IMR-90 (cell line): Measurements from ENCODE around the gene ZBTB32. TPM values are rescaled to one million over a fixed set of nuclear protein-coding genes. Genes with fewer than 3 reads are reported as not detected.

ENCODE experiments used
- ATAC-seq: fragments of 200-7000 bp; cut with Tn5 transposase; 2 replicates; pipeline ENCODE4 v1.9.1; 2020; ENCODE audit warnings: low read depth, mild to moderate bottlenecking, moderate library complexity
- BruUV-seq: library from RNA; stranded (reverse); fragments of 400-500 nt; replicated peaks from 2 replicates; lab custom pipeline; 2021; lab: Mats Ljungman, UMichigan
- CTCF ChIA-PET: fragments of 300-600 bp; formaldehyde crosslinking; extraction: SDS; loops from one replicate; lab custom pipeline; 2021; ENCODE audit warnings: antibody characterized with exemption; lab: Yijun Ruan, JAX
- POLR2A ChIA-PET: fragments of 300-600 bp; sonication (Branson Sonifier 250); formaldehyde crosslinking; loops from one replicate; lab custom pipeline; 2022; ENCODE audit warnings: antibody characterized with exemption; ENCODE audit not compliant: unreplicated experiment; lab: Charles Lee
- DNase-seq: peaks from one replicate; pipeline ENCODE4 v3.0.0; 2013
- H2AFZ ChIP-seq: replicated peaks from 2 replicates; pipeline ENCODE3; 2013; ENCODE audit warnings: low read length, mild to moderate bottlenecking; ENCODE audit not compliant: poor library complexity
- H2AK5ac ChIP-seq: 2 replicates; pipeline ENCODE4 v1.6.1; 2013; ENCODE audit warnings: low read depth, low read length, inconsistent platforms
- H2AK9ac ChIP-seq: replicated peaks from 2 replicates; pipeline ENCODE3; 2013; ENCODE audit warnings: mild to moderate bottlenecking, low read depth, low read length, moderate library complexity; ENCODE audit not compliant: poor library complexity
- H2BK120ac ChIP-seq: 2 replicates; pipeline ENCODE4 v1.6.1; 2013; ENCODE audit warnings: low read depth, low read length, inconsistent platforms
- H2BK15ac ChIP-seq: 3 replicates; pipeline ENCODE4 v1.6.1; 2013; ENCODE audit warnings: low read depth, low read length, inconsistent platforms
- H2BK20ac ChIP-seq: 2 replicates; pipeline ENCODE4 v1.6.1; 2013; ENCODE audit warnings: low read depth, mild to moderate bottlenecking, inconsistent platforms, low read length, moderate library complexity
- H2BK5ac ChIP-seq: 2 replicates; pipeline ENCODE4 v1.6.1; 2013; ENCODE audit warnings: mild to moderate bottlenecking, low read depth, low read length, inconsistent platforms; ENCODE audit not compliant: poor library complexity, severe bottlenecking
- H3K14ac ChIP-seq: replicated peaks from 2 replicates; pipeline ENCODE4 v1.6.1; 2013; ENCODE audit warnings: low read depth, low read length, inconsistent platforms
- H3K18ac ChIP-seq: 2 replicates; pipeline ENCODE4 v1.6.1; 2013; ENCODE audit warnings: low read depth, low read length, control low read depth
- H3K23ac ChIP-seq: 2 replicates; pipeline ENCODE4 v1.6.1; 2013; ENCODE audit warnings: low read depth, low read length, inconsistent platforms
- H3K27ac ChIP-seq: 2 replicates; pipeline ENCODE4 v1.5.1; 2013; ENCODE audit warnings: mild to moderate bottlenecking, control low read depth, low read length; ENCODE audit not compliant: insufficient read depth
- H3K27me3 ChIP-seq: 2 replicates; pipeline ENCODE4 v1.6.1; 2013; ENCODE audit warnings: low read length; ENCODE audit not compliant: control insufficient read depth, insufficient read depth
- H3K36me3 ChIP-seq: 2 replicates; pipeline ENCODE4 v1.6.1; 2013; ENCODE audit warnings: low read length, mixed read lengths; ENCODE audit not compliant: control insufficient read depth, insufficient read depth
- H3K4ac ChIP-seq: 2 replicates; pipeline ENCODE4 v1.6.1; 2013; ENCODE audit warnings: low read depth, low read length, inconsistent platforms
- H3K4me1 ChIP-seq: 2 replicates; pipeline ENCODE4 v1.6.1; 2013; ENCODE audit warnings: low read length, mixed read lengths; ENCODE audit not compliant: control insufficient read depth, insufficient read depth
- H3K4me2 ChIP-seq: 2 replicates; pipeline ENCODE4 v1.6.1; 2013; ENCODE audit warnings: low read depth, mild to moderate bottlenecking, control low read depth, low read length, moderate library complexity
- H3K4me3 ChIP-seq: 2 replicates; pipeline ENCODE4 v1.5.1; 2013; ENCODE audit warnings: low read depth, mild to moderate bottlenecking, control low read depth, low read length, moderate library complexity; ENCODE audit not compliant: insufficient read depth
- H3K56ac ChIP-seq: 2 replicates; pipeline ENCODE4 v1.6.1; 2013; ENCODE audit warnings: low read length, inconsistent platforms; ENCODE audit not compliant: insufficient read depth; ENCODE audit errors: extremely low read depth
- H3K79me1 ChIP-seq, 2 experiments: 2 replicates each; pipeline ENCODE4 v1.6.1; 2013; ENCODE audit warnings: low read length in 2 of 2, inconsistent platforms in 1 of 2, low read depth in 1 of 2
- H3K9ac ChIP-seq: 2 replicates; pipeline ENCODE4 v1.6.1; 2013; ENCODE audit warnings: low read depth, low read length, control low read depth
- H3K9me1 ChIP-seq: 2 replicates; pipeline ENCODE4 v1.6.1; 2013; ENCODE audit warnings: low read length, inconsistent platforms; ENCODE audit not compliant: insufficient read depth
- H3K9me3 ChIP-seq: 2 replicates; pipeline ENCODE4 v1.6.1; 2013; ENCODE audit warnings: low read length; ENCODE audit not compliant: control insufficient read depth, insufficient read depth
- H4K20me1 ChIP-seq: 2 replicates; pipeline ENCODE4 v1.6.1; 2013; ENCODE audit warnings: low read length, inconsistent platforms; ENCODE audit not compliant: insufficient read depth
- H4K5ac ChIP-seq: 2 replicates; pipeline ENCODE4 v1.6.1; 2013; ENCODE audit warnings: mild to moderate bottlenecking, low read depth, low read length, control low read depth
- H4K8ac ChIP-seq, 2 experiments: 2 replicates each; pipeline ENCODE4 v1.6.1; 2013; ENCODE audit warnings: low read depth in 2 of 2, low read length in 2 of 2, control low read depth in 1 of 2, inconsistent platforms in 1 of 2
- H4K91ac ChIP-seq: 2 replicates; pipeline ENCODE4 v1.6.1; 2013; ENCODE audit warnings: low read depth, low read length, inconsistent platforms; ENCODE audit not compliant: insufficient read depth
- BHLHE40 ChIP-seq: fragments of 150-350 bp; IDR thresholded peaks from 2 replicates; pipeline ENCODE4 v1.6.1; 2016; ENCODE audit warnings: mild to moderate bottlenecking, low read depth, low read length
- CEBPB ChIP-seq: IDR thresholded peaks from 2 replicates; pipeline ENCODE4 v1.6.1; 2012; ENCODE audit warnings: low read depth, low read length, improper control_type of control experiment
- CHD1 ChIP-seq: IDR thresholded peaks from 2 replicates; pipeline ENCODE4 v1.6.1; 2012; ENCODE audit warnings: low read depth, low read length, improper control_type of control experiment
- CTCF ChIP-seq: conservative IDR thresholded peaks from 2 replicates; pipeline ENCODE4 v1.5.1; 2012; ENCODE audit warnings: mild to moderate bottlenecking, low read depth, low read length, improper control_type of control experiment
- ELK1 ChIP-seq: fragments of 150-350 bp; IDR thresholded peaks from 2 replicates; pipeline ENCODE4 v1.6.1; 2016; ENCODE audit warnings: low read depth, mild to moderate bottlenecking, low read length, moderate library complexity, borderline replicate concordance
- MAZ ChIP-seq: IDR thresholded peaks from 2 replicates; pipeline ENCODE4 v1.6.1; 2012; ENCODE audit warnings: low read depth, mild to moderate bottlenecking, low read length, improper control_type of control experiment, moderate library complexity, borderline replicate concordance
- MXI1 ChIP-seq: IDR thresholded peaks from 2 replicates; pipeline ENCODE4 v1.6.1; 2012; ENCODE audit warnings: low read depth, mild to moderate bottlenecking, low read length, moderate library complexity, borderline replicate concordance
- RAD21 ChIP-seq: IDR thresholded peaks from 2 replicates; pipeline ENCODE4 v1.6.1; 2012; ENCODE audit warnings: low read length, improper control_type of control experiment
- RFX5 ChIP-seq: IDR thresholded peaks from 2 replicates; pipeline ENCODE4 v1.8.0; 2012; ENCODE audit warnings: low read depth, mild to moderate bottlenecking, low read length, moderate library complexity
- SMC3 ChIP-seq: fragments of 150-350 bp; IDR thresholded peaks from 2 replicates; pipeline ENCODE4 v1.6.1; 2016; ENCODE audit warnings: low read depth, mild to moderate bottlenecking, antibody characterized with exemption, low read length, moderate library complexity
- USF2 ChIP-seq: fragments of 150-350 bp; IDR thresholded peaks from 2 replicates; pipeline ENCODE4 v1.6.1; 2017; ENCODE audit warnings: mild to moderate bottlenecking, antibody characterized with exemption, low read length, low read depth
- WGBS, 2 experiments: methylation state at CpG; one replicate each; pipeline versions ENCODE4 v1.1.5 to v1.1.7; 2013; ENCODE audit warnings: missing lambda C conversion rate in 2 of 2; ENCODE audit not compliant: insufficient read length in 1 of 2; ENCODE audit errors: extremely low coverage in 2 of 2; 5-methylcytosine and 5-hydroxymethylcytosine counted together
- dilution Hi-C: fragments of 300-500 bp; cut with HindIII; formaldehyde crosslinking; loops from one replicate; pipeline ENCODE4 v1.14.3; 2018; ENCODE audit warnings: low sequenced_read_pairs; ENCODE audit not compliant: unreplicated experiment
- in situ Hi-C: fragments of 300-500 bp; cut with MboI; formaldehyde crosslinking; loops from 3 replicates; pipeline ENCODE4 v1.14.3; 2019; ENCODE audit warnings: low sequenced_read_pairs, inconsistent platforms, mixed read lengths
- intact Hi-C: fragments of 100-400 bp; cut with micrococcal nuclease; formaldehyde crosslinking; loops from 2 replicates; pipeline ENCODE4 v1.10.0; 2022
- polyA plus RNA-seq, 3 experiments: library from polyadenylated mRNA; depleted of rRNA; stranded (reverse); fragments of >200 nt; gene quantifications; 2 replicates each; pipeline ENCODE4 v1.2.3, GENCODE V29; 2012; ENCODE audit warnings: low replicate concordance in 1 of 3
- total RNA-seq: library from RNA; depleted of rRNA; stranded (reverse); fragments of >200 nt; gene quantifications from 2 replicates; pipeline ENCODE4 v1.2.3, GENCODE V29; 2012

ZBTB32 gene
- total and polyA plus RNA-seq, 2 of the 4 experiments (the other 2 are of a cell fraction), result not detected

GRCh38 chr19:35751839-35752745 lies 47.7 kb downstream of the ZBTB32 start:
- H3K4me2 ChIP-seq, result no peak overlapping the region
- H2BK120ac ChIP-seq, result no peak overlapping the region
- H3K36me3 ChIP-seq, result peaks cover 29% of the 10 kb centered on the region; the same call in 1 of the 2 replicates
- no peak overlapping the region for H2AK5ac ChIP-seq
- H4K91ac ChIP-seq, result no peak overlapping the region
- no peak overlapping the region for H3K14ac ChIP-seq
- no peak overlapping the region for H3K23ac ChIP-seq
- peak overlapping the region; percentile 85 for H2AK9ac ChIP-seq
- no peaks in the 10 kb centered on the region for H3K9me3 ChIP-seq
- no peak overlapping the region for H3K4ac ChIP-seq
- no peak overlapping the region for H2BK5ac ChIP-seq
- WGBS, 2 experiments, result 84% methylated on average over 3 of the region's 14 CpGs; no CpG with 5 or more reads in 1 of the 2 experiments
- H3K18ac ChIP-seq, result no peak overlapping the region
- H2AFZ ChIP-seq, result no peak overlapping the region
- CTCF ChIA-PET, result interaction anchor here (0.6 kb wide), 1 partner anchor 243 kb away, joined by 4 read pairs; no protein-coding TSS in a partner anchor
- DNase-seq (no peak), ATAC-seq (no peak)
- H3K4me3 ChIP-seq, result no peak overlapping the region
- peaks cover 6% of the 10 kb centered on the region; the same call in 1 of the 2 replicates for H4K20me1 ChIP-seq
- H3K9me1 ChIP-seq, result 0 out of 2 replicates have a peak, but pooled peaks cover 8% of the 10 kb centered on the region
- intact Hi-C loops, result no loop called here
- no peak overlapping the region for H4K8ac ChIP-seq
- no peak for TF ChIP-seq BHLHE40
- TF ChIP-seq RFX5, result no peak
- TF ChIP-seq CHD1, result no peak
- no peak for TF ChIP-seq SMC3
- TF ChIP-seq CTCF, result no peak
- TF ChIP-seq ELK1, result no peak
- no peak for TF ChIP-seq MAZ
- no peak for TF ChIP-seq USF2
- TF ChIP-seq RAD21, result no peak
- no peak for TF ChIP-seq CEBPB
- TF ChIP-seq MXI1, result no peak
- no peak overlapping the region for H2BK15ac ChIP-seq
- peaks cover 15% of the 10 kb centered on the region for H3K4me1 ChIP-seq
- H4K5ac ChIP-seq, result no peak overlapping the region
- no peak overlapping the region for H3K9ac ChIP-seq
- dilution Hi-C loops, result no loop called here
- no peak overlapping the region for H3K27ac ChIP-seq
- in situ Hi-C loops, result no loop called here
- BruUV-seq, result no TSS peak
- H3K79me1 ChIP-seq, result peaks cover 13 to 69% of the 10 kb centered on the region in 2 experiments; a peak in 3 of 4 replicates
- no peaks in the 10 kb centered on the region for H3K27me3 ChIP-seq
- no peak overlapping the region for H3K56ac ChIP-seq
- H2BK20ac ChIP-seq, result no peak overlapping the region
- POLR2A ChIA-PET, result interaction anchor here (0.6 kb wide), 1 partner anchor 111 kb away, joined by 3 read pairs; no protein-coding TSS in a partner anchor
